SHP77 (cell line): ENCODE data around the gene SLC23A2.
A peak's percentile ranks its signal among the peaks of the same experiment; 100 is the strongest.
"Not testable (repeated sequence)": the region's sequence is repeated elsewhere in the genome, so short reads cannot be mapped to it uniquely, and the experiment has no call there.

ENCODE experiments used
- DNase-seq, 2 experiments: peaks; one replicate each; lab custom pipeline; 2025; lab: John Stamatoyannopoulos, UW

SLC23A2 gene

DNA sequence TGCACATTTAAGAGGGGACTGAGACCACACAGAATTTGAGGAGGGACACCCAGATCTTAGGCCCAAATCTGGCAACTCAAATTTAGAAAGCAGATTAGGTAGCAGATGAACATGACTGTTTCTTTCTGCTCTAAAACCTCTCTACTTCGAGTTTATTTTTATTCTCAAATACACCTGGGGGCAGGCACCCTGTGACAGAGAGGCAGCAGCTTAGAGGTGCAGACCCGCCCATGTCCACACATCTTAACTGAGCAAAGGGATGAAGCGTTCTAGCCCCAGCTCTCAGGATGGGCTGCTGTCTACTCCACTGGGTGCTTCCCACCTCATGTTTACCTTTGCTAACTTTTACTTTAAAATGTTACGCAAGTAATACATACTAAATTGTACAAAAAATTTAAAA, 125.0 kb downstream of the SLC23A2 start:
- no peak for DNase-seq

DNA sequence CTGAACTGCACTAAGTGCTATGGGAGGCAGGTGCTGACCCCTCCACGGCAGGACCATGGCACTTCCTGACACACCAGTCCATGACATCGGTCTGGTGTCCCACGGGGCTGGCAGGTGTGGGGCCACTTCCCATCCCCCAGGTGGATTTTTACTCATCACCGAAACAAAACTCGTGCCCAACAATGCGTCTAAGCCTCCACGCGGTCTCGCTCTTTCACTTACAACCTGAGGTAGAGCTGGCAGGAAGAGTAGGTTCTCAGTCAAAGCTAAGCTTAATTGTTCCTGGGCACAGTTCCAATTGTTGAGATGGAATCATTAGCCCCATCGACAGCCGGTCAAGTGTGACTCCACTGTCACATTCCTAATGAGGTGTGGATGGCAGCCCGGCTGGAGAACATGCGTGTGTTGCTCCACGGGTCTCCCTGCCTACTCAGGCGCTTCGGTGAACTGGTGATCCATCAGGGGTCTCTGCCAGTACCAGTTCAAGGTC, 125.7 kb downstream of the SLC23A2 start:
- peak; percentile 60 to 69 for DNase-seq

DNA sequence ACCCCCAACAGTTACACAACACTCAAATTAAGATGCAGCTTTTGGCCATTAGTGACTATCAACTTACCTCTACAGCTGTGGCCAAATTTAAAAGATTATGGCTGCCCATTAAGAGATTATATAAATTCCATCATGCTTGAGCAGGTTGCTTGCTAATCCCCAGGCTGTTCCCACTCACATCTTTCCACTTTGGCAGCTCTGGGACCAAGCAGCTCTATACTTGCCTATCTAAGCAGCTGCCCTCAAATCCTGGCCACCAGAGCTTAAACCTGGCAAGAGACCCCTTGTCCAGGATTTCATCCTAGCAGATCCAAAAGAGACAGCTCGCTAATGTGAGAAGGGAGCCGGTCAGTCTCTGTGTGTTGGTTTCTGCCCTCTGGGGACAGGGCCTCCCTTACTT, 127.9 kb downstream of the SLC23A2 start:
- DNase-seq, result no peak

DNA sequence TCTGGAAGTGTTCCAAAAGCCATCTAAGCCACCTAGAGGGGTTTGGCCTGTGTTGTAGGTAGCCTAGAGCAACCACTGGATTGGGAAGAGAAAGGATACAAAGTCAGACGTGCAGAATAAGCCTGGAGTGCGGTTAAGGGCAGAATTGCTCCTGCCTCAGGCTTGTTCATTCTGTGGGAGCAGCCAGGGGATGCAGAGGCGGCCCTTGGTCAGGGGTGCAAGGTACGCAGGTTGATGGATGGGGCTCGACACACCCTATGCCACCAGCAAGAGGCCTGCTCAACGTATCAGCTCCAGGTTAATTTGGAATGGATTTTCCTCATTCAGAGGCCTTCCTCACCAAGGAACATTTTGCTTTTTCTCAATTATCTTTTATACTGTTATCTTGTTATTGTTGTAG, 129.8 kb downstream of the SLC23A2 start:
- DNase-seq, result no peak

DNA sequence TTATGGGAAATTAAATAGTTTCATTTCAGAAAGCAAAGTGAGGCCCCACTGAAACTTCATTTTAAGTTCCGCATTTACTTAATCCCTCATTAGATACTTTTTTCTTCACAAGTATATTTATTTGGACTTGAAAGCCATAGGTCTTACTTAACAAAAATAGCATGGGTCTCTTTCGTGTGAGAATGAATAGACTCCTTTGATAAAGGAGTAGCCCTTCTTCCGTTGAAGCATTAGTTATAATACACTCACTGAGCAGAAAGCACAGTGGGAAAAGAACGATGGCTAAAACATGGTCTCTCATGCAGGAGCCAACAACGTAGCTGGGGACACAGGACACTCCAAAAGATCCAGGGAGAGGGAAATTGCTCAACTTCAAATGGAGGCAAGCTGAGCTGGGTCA, 130.4 kb downstream of the SLC23A2 start:
- no peak for DNase-seq

DNA sequence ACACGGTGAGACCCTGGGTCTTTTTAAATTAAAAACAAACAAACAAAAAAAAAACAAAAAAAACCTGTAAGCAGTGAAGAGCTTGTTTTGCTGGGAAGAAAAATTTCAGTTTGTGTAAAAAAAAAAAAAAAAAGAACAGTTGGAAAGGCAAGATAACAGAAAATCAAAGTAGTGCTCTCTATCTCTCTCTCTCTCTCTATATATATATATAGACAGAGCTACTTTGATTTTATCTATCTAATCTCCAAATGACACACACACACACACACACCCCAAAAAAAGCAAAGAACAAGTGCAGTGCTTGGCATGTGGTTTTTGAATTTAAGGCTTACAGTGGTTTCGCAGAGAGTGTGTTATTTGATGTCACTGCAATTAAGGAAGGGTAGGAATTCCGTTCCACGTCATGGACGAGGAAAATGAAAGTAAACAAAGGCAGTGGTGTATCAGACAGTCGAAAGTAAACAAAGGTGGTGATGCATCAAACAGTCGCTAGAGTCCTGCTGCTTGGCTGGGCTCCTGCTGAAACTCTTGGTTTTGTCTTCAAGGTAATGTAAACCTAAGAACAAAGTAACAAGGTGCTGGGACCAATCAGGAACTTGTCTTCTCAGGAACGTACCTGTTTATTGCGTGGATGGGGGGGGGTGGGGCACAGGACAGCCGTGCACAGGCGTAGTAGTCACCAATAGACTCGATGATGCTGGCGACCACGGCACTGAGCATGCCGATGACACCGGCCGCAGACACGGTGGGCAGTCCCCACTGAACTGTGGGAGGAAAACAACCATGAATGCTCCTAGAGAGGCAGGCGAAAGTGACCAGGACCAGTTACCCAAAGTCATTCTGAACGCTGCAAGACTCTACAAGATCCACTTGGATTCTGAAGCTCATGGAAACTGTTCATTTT, 131.8 kb downstream of the SLC23A2 start:
- peak; percentile 33 to 65 for DNase-seq

DNA sequence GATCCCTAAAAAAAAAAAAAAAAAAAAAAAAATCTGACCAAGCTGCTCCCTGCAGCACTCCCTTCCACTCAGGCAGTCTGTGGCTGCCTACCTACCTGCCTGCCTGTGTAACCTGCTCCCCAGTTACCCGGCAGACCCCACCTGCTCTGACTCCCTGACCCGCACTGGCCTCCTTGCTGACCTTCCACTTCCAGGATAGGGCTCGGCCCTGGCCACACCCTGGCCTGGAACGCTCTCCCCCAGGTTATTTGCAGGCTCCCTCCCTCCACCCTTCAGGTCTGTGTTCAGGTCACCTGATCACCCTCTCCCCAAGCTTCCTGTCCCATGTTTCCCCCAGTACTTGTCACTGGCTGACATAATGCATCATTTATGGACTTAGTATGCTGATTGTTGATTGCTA, 134.3 kb downstream of the SLC23A2 start:
- no peak for DNase-seq

DNA sequence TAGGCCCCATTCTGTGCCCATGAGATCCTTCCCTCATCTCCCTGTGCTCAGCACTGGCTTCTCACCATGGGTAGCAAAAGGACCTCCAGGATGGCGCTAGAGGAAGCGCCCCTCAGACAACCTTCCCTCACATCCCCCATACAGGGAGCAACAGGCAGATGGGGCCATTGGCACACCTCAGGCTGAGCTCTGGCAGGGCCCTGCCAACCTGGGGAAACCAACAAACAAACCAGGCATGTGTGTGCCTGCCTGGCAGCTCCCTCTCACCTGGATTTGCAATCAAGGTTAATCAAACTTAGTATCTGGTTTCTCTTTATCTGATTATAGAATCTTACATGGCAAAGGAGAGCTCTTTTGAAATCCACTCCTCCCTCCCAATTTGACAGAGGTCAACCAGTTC, 134.9 kb downstream of the SLC23A2 start:
- DNase-seq, result no peak

DNA sequence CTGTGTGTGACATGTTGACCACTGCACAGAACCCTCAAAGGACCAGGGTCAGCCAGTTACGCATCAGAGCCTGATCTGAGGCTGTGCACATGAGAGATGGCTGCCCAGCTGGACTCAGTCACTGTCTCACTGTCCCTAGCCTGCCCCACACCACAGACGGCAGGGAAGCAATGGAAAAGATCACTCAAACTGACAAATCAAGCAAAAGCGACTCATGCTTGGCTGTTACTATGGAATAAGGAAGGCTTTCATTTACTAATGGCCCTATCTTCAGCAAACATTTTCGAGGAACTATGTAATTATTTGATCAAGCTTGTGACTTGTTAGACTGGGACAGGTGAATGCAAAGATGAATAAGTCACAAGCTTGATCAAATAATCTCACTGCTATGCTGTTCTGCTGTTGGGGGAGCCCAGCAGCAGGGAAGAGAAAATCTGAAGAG, 137.0 kb downstream of the SLC23A2 start:
- DNase-seq, result no peak

DNA sequence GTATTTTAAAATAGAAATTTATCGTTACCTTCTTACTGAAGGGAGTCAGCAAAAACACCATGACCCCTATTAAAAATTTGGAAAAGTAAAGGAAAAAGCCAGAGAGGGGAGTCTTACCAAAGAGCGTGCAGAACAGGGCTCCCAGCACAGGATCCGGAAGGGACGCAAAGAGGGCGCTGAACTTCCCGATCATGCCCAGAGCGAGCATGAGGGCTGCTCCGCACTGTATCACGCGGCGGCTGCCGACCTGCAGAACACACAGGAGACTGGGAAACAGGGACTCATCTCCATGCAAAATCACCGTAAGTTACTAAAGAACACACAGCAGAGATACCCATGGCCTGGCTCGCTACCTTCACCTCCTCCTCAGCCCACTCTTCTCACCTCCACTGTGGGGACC, 138.6 kb downstream of the SLC23A2 start:
- no peak for DNase-seq

DNA sequence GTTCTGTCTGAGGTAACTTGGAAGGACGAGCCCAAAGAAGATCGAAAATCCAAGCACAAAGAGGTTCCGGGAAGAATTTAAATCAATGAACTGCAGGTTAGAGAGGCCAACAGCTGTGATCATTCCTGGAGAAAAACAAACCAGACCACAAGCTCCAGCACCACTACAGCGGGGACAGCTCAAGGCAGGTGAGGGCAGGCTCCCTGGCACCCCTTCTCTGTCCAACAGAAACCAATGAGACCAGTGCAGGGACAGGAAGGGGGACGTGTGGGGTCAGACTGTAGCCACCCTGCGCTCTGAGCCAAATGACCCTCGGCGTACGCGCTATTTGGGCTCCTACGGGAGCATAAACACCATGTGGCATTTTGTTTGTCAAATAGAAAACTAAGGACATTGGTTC, 139.3 kb downstream of the SLC23A2 start:
- no peak for DNase-seq

DNA sequence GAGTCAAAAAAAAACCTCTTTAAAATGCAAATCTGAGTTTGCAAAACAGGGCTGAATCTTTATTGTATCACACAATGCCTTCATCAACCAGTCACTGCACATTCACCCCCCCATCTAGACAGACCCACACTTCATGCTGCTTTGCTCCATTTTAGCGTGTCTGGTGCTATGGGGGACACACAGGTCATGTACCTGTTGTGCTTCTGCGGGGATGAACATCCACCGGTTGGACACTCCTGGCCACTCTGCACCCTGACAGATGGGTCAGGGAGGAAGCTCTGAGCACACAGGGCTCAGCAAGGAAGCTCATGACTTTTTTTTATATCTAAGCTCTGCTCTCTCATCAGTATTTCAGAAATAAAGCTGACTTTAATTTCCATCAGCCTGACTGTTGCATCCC, 143.3 kb downstream of the SLC23A2 start:
- DNase-seq, result no peak

DNA sequence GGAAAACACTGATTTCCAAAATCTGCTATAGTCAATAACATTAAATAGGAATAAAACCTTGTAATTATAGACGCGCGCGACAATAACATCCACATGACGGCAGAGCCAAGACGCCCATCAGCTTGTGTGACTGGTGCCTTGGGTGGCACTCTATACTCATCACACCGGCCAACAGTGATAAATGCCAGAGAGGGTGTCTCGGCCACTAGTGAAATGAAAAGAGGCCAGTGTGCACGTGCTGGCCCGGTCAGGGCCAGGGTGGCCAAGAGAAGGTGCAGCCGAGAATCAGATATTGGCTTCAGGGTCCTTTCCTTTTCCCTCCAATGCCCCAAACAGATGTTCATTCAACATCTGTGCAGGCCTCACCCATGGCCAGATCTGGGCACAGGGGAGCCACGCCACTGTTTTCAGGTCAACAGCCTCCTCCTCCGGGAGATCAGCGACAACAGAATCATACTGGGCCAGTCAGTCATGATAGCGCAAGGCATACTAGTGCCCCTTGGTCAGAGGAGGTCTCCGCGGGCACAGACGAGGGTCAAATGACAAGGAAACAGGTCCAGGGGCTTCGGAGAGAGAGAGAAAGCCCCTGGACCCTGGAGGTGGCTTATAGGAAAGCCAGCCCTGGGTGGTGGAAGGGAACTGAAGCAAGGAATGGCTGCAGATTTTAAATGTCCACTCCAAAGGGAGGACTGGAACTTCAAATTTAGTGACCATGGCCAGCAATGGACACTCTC, 145.1 kb downstream of the SLC23A2 start:
- no peak for DNase-seq

DNA sequence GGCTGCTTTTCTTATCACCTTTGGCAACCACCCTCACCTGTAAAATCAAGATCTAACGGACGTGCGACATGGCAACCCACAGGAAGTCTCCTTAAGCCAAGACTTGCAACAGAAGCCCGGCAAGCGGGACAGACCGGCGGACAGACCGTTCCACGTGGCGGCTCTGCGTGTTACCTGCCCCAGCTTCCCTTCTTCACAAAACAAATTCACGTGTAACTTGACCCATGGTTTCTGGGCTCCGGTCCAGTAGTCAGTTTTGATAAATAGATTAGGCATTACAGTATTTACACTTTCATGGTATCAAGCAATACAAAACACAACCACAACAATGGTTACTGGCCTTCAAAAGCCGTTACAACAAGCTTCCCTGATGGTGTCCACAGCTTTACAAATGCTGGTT, 145.8 kb downstream of the SLC23A2 start:
- DNase-seq, result no peak

DNA sequence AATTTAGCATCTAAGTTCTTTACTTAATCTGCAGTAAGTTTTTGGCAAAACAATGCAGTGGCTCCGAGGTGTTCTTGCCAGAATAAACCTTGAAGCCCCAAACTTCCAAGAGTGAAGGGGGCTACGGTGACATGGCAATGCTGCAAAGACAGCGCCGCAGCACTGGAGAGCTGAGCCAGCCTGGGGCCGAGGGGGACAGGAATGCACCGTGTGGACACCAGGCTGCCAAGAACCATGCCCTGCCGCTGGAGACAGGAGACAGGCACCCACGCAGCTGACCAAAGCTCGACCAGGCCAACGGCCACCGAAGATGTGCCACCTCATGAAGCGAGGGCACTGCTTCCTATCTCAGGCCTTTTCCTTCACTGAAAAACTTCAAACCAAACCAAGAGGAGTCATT, 146.2 kb downstream of the SLC23A2 start:
- DNase-seq, result no peak

DNA sequence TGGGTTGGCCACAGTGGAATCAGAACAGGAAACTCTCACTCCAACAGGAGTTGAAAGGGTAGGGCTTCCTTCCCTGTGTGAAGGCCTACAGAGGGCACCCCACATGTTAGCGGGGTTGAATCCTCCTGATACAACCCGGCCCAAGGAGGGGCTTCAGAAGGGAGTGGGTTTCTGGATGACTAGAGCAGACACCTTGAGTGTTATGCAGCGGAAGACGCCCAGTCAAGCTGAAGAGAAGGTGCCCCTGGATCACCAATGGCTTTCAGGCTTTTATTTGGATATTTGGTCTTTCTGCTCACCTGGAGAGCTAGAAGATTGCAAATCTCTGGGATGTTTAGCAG, 146.8 kb downstream of the SLC23A2 start:
- DNase-seq, result no peak

DNA sequence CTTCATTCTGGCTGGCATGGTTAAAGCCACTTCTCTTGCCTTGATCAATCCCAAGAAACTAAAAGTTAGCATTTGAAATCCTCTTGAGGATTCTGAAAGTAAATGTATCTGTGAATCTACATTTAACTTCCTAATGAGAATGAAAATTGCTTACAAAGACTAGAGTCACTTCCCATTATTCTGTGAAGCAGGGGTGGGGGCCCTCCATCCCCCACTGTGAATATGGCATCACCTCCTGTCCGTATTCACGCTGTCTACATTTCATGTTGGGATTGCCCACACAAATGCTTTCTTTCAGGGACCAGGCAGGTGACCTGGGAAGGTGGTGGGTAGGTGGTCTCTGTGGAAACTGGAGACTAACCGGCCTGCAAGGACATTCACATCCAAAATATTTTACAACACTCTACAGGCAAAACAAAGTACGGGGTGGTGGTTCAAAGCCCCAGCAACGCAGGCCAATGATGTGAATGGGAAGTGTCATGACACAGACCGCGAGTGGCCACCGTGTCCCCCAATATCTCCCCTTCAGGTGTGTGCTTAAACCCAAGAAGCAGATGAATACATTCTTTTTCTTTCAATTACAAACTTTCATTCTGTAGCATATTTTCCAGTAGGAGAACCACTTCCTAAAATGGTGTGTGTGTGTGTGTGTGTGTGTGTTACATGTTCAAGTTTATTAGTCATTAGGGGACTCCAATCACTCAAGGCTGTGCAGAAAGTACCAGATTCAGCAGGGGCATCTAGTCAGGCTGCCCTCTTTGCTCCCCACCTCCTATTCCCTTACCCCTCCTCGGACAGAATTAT, 147.4 kb downstream of the SLC23A2 start:
- DNase-seq, result no peak

DNA sequence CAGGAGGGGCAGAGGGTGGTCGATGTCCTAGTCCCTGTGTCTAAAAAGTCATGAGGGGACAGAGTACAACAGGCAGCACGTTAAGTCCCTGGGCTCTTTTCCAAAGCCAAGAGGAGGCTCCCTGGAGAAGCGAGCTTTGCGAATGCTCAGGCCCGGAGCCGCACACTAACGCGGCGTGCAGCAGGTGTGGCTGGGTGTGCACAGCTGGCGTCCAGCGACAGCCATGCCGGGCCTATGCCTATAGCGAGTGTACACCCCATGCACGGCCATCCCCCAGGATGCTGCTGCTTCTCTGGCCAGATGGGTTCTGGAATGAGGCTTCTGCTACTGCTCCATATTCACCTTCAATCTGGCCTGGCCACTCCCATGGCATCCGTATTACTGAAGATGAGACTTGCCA, 148.3 kb downstream of the SLC23A2 start:
- DNase-seq, result no peak

DNA sequence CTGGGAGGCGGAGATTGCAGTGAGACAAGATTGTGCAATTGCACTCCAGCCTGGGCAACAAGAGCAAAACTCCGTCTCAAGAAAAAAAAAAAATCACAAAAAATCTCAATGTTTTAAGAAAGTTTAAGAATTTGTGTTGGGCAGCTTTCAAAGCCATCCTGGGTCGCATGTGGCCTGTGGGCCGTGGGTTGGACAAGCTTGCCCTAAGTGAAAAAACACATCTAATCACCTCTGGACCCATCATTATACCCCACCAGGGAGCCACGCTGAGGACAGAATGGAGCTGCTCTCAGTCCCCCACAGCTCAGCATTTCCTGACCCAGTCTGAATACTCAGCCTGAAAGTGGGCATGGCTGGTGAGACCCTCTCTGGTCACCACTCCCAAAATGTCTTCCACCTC, 150.3 kb downstream of the SLC23A2 start:
- no peak for DNase-seq

DNA sequence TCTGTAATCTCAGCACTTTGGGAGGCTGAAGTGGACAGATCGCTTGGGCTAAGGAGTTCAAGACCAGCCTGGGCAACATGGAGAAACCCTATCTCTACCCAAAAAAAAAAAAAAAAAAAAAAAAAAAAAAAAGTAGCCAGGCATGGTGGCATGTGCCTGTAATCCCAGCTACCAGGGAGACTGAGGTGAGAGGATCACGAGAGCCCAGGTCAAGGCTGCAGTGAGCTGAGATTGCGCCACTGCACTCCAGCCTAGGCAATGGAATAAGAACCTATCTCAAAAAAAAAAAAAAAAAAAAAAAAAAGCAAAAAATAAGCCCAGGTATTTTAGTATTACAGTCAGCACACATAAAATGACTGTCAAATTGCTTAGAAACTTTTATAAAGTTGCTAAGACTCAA, 152.5 kb downstream of the SLC23A2 start:
- not testable (repeated sequence) for DNase-seq

DNA sequence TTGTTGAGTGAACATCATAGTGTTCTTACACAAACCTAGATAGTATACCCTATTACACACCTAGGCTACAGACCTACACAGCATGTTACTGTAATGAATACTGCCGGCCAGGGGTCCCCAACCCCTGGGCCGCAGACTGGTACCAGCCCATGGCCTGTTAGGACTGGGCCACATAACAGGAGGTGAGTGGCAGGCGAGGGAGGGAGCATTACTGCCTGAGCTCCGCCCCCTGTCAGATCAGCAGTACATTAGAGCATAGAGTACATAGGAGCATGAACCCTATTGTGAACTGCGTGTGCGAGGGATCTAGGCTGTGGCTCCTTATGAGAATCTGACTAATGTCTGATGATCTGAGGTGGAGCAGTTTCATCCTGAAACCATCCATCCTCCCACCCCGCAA, 153.3 kb downstream of the SLC23A2 start:
- DNase-seq, result no peak

DNA sequence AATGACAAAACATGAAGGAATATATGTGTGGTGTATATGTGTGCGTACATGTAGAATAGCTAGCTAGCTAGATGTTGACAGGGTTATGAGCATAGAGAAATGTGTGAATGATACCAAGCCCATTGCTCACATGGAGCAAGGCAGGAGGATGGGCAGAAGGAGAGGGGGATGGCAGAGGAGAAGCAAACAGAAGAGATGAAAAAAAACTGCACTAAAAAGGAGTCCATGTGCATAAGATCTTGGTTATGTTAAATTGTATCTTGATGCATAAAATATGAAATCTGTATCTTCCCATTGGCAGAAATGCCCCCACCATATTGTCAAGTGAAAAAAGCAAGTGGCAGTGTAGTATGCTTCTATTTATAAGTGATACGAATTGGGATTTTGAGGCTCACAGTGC, 154.5 kb downstream of the SLC23A2 start:
- DNase-seq, result no peak
